A549 (cell line): Measurements from ENCODE around the gene FRAT2.
"Not testable (repeated sequence)": the region's sequence is repeated elsewhere in the genome, so short reads cannot be mapped to it uniquely, and the experiment has no call there.

Source experiments
- CTCF ChIP-seq: fragments of >200 bp; sonication (Bioruptor Twin); formaldehyde crosslinking; IDR thresholded peaks from 3 replicates; pipeline ENCODE4 v1.5.1; 2016
- JUN ChIP-seq, 2 experiments: fragments of >200 bp; sonication (Bioruptor Twin); formaldehyde crosslinking; IDR thresholded peaks; 2 replicates in 1 of 2; 3 replicates in 1 of 2; pipeline ENCODE4 v1.6.1; 2016 to 2017
- MAX ChIP-seq: IDR thresholded peaks from 2 replicates; pipeline ENCODE4 v1.6.1; 2012
- RFX5 ChIP-seq: fragments of 450-650 bp; IDR thresholded peaks from 2 replicates; pipeline ENCODE4 v1.7.1; 2014; ENCODE audit warnings: antibody characterized with exemption, mild to moderate bottlenecking, moderate library complexity

- not testable (repeated sequence) for TF ChIP-seq CTCF; JUN (IDR thresholded peaks at IDR 0.05); MAX; RFX5
These were observed 44.5 kb downstream of the FRAT2 start for GRCh38 chr10:97290076-97290475.
